ENCODE measurements around the gene TFAP2B.

GRCh38 chr6:50846144-50846851 lies 27.6 kb downstream of the TFAP2B start:
- no peak for TF ChIP-seq CTCF (IDR thresholded peaks at IDR 0.05; ENCODE audit: low read depth, low read length)
- no peak for TF ChIP-seq POLR2A (IDR thresholded peaks at IDR 0.05; ENCODE audit: extremely low read depth, insufficient read length)
